Right hindlimb (tissue), 1 donor: ENCODE measurements around the gene OTUD5.
"Not testable (repeated sequence)": the region's sequence is repeated elsewhere in the genome, so short reads cannot be mapped to it uniquely, and the experiment has no call there.

Experiments
- DNase-seq: peaks from one replicate; pipeline ENCODE4 v3.0.0-alpha.2; 2018

The OTUD5 gene

GRCh38 chrX:48883729-48884128 is 73.7 kb downstream of the OTUD5 start:
- no peak for DNase-seq

GRCh38 chrX:48876944-48877343 is 80.5 kb downstream of the OTUD5 start:
- not testable (repeated sequence) for DNase-seq
